Ovary (tissue), 3 donors: ENCODE results near the gene TSHZ2.

Source experiments
- POLR2A ChIP-seq: fragments of 450-650 bp; IDR thresholded peaks from one replicate; pipeline ENCODE4 v1.6.1; 2017; ENCODE audit warnings: antibody characterized with exemption, mild to moderate bottlenecking, moderate library complexity
- TF ChIP-seq, protein P1 (sequence below), 3 donors: fragments of 450-650 bp in 2 of 3; fragments of 200-600 bp in 1 of 3; IDR thresholded peaks; one replicate each; pipeline versions ENCODE4 v1.5.1 to v1.8.0; 2016 to 2022; ENCODE audit warnings: antibody characterized with exemption in 3 of 3, mild to moderate bottlenecking in 1 of 3
- donor health status: DM: no; HTN: no; CAD: no.

DNA sequence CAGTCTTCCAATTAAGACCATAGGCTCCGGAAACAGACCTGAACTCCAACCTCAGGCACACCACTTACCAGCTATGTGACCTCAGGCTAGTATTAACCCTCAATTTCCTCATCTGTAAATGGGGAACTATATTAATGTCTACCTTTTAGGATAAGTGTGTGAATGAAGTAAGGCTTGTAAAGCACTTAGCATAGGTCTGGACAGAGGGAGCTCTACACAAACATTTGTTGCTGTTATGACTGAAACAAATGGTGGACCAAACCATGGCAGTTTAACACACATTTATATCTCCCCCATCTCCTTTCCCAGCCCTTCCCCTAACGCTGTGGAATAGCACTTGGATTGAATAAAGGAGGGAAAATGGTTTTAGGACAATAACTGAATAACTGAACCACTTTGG, 48.7 kb downstream of the TSHZ2 start:
- TF ChIP-seq, protein P1, sequence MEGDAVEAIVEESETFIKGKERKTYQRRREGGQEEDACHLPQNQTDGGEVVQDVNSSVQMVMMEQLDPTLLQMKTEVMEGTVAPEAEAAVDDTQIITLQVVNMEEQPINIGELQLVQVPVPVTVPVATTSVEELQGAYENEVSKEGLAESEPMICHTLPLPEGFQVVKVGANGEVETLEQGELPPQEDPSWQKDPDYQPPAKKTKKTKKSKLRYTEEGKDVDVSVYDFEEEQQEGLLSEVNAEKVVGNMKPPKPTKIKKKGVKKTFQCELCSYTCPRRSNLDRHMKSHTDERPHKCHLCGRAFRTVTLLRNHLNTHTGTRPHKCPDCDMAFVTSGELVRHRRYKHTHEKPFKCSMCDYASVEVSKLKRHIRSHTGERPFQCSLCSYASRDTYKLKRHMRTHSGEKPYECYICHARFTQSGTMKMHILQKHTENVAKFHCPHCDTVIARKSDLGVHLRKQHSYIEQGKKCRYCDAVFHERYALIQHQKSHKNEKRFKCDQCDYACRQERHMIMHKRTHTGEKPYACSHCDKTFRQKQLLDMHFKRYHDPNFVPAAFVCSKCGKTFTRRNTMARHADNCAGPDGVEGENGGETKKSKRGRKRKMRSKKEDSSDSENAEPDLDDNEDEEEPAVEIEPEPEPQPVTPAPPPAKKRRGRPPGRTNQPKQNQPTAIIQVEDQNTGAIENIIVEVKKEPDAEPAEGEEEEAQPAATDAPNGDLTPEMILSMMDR (IDR thresholded peaks at IDR 0.05) = no peak
- no peak for TF ChIP-seq POLR2A
